ENCODE measurements around the gene STK17B.

GRCh38 chr2:196200557-196200956 is 29.2 kb upstream of the STK17B start:
- TF ChIP-seq CTCF (IDR thresholded peaks at IDR 0.05) = no peak
- TF ChIP-seq POLR2AphosphoS5 (IDR thresholded peaks at IDR 0.05) = no peak
